Gastrocnemius medialis (tissue), 4 donors: ENCODE results near the gene ZSWIM1. TPM values are rescaled to one million over a fixed set of nuclear protein-coding genes. Genes with fewer than 3 reads are reported as not detected.
"Not testable (repeated sequence)": the region's sequence is repeated elsewhere in the genome, so short reads cannot be mapped to it uniquely, and the experiment has no call there.

ENCODE experiments used
- ATAC-seq, 2 donors: fragments of 150-250 bp; one replicate each; pipeline ENCODE4 v1.9.1; 2016
- DNase-seq, 2 donors: peaks; one replicate each; pipeline ENCODE4 v3.0.0-alpha.2; 2019
- H3K27ac ChIP-seq, 4 donors: fragments of 200-600 bp; sonication (generic); 1 replicate in 1 of 4; 2 replicates in 3 of 4; pipeline ENCODE4 v1.5.1; 2016 to 2018; ENCODE audit warnings: mild to moderate bottlenecking in 2 of 4, moderate library complexity in 1 of 4
- H3K27me3 ChIP-seq, 3 donors: fragments of 200-600 bp; sonication (generic) in 2 of 3; 1 replicate in 1 of 3; 2 replicates in 2 of 3; pipeline versions ENCODE4 v1.5.1 to v1.6.0; 2016 to 2019; ENCODE audit warnings: mild to moderate bottlenecking in 1 of 3, moderate library complexity in 1 of 3
- H3K36me3 ChIP-seq, 2 donors: fragments of 200-600 bp; sonication (generic) in 1 of 2; one replicate each; pipeline ENCODE4 v1.5.1; 2017 to 2018
- H3K4me1 ChIP-seq, 2 donors: fragments of 200-600 bp; sonication (generic) in 1 of 2; one replicate each; pipeline ENCODE4 v1.5.1; 2016 to 2017; ENCODE audit warnings: mild to moderate bottlenecking in 2 of 2
- H3K4me3 ChIP-seq, 4 donors: fragments of 200-600 bp; sonication (generic) in 3 of 4; 1 replicate in 1 of 4; 2 replicates in 3 of 4; pipeline ENCODE4 v1.5.1; 2016 to 2019; ENCODE audit warnings: mild to moderate bottlenecking in 2 of 4
- H3K9me3 ChIP-seq, 3 donors: fragments of 200-600 bp; sonication (generic) in 2 of 3; 1 replicate in 1 of 3; 2 replicates in 2 of 3; pipeline ENCODE4 v1.5.1; 2016 to 2019
- CTCF ChIP-seq, 5 experiments: fragments of 450-650 bp in 3 of 5; fragments of 200-600 bp in 2 of 5; sonication (generic) in 2 of 5; IDR thresholded peaks in 4 of 5; conservative IDR thresholded peaks in 1 of 5; 1 replicate in 4 of 5; 2 replicates in 1 of 5; pipeline ENCODE4 v1.5.1; 2016 to 2019; ENCODE audit warnings: antibody characterized with exemption in 5 of 5, mild to moderate bottlenecking in 3 of 5, moderate library complexity in 3 of 5
- POLR2A ChIP-seq, 2 donors: fragments of 450-650 bp; IDR thresholded peaks; one replicate each; pipeline ENCODE4 v1.6.1; 2017; ENCODE audit warnings: antibody characterized with exemption in 2 of 2, mild to moderate bottlenecking in 2 of 2, moderate library complexity in 2 of 2
- in situ Hi-C, 4 donors: fragments of 200-750 bp; cut with MboI; loops; one replicate each; pipeline versions ENCODE4 v1.15.0 to v1.8.0; 2017; ENCODE audit warnings: low sequenced_read_pairs in 4 of 4
- intact Hi-C: fragments of 100-400 bp; cut with DNase I; formaldehyde crosslinking; loops from one replicate; pipeline ENCODE4 v1.15.1; 2023; ENCODE audit warnings: low total_unique reads
- total RNA-seq, 4 donors: library from RNA; depleted of rRNA; stranded (reverse); fragments of >200 nt; gene quantifications; one replicate each; pipeline versions ENCODE4 v1.1.0 to v1.2.3, GENCODE V29; 2016

Gene ZSWIM1
- total RNA-seq, 4 donors from 2014 or later: 5.7 to 8.5 (median 6.9) TPM

GRCh38 chr20:45899046-45899835, 18.2 kb downstream of the ZSWIM1 start:
- TF ChIP-seq CTCF (IDR thresholded peaks at IDR 0.05 in 4 of 5, conservative IDR thresholded peaks at IDR 0.05 in 1 of 5) (no peak), POLR2A (IDR thresholded peaks at IDR 0.05) (no peak)
- DNase-seq (no peak), ATAC-seq (no peak)
- in situ Hi-C loops (no loop called here), intact Hi-C loops (no loop called here)
- Histone ChIP-seq H3K27ac (no peak overlapping the region), H3K9me3 (no peaks in the 10 kb centered on the region), H3K4me3 (no peak overlapping the region), H3K4me1 (no peaks in the 10 kb centered on the region), H3K27me3 (no peaks in the 10 kb centered on the region), H3K36me3 (peaks cover 0 to 56% of the 10 kb centered on the region in 2 donors)

GRCh38 chr20:45901332-45901731, 20.3 kb downstream of the ZSWIM1 start:
- in situ Hi-C loops, ATAC-seq, DNase-seq: not testable (repeated sequence)

GRCh38 chr20:45902199-45902701, 21.2 kb downstream of the ZSWIM1 start:
- H3K4me3 ChIP-seq: no peak overlapping the region
- H3K27ac ChIP-seq: no peak overlapping the region
- TF ChIP-seq POLR2A (IDR thresholded peaks at IDR 0.05): no peak
- TF ChIP-seq CTCF (IDR thresholded peaks at IDR 0.05 in 4 of 5, conservative IDR thresholded peaks at IDR 0.05 in 1 of 5): no peak
- H3K27me3 ChIP-seq: no peaks in the 10 kb centered on the region
- in situ Hi-C loops: no loop called here
- intact Hi-C loops: no loop called here
- DNase-seq (no peak), ATAC-seq (no peak)
- H3K9me3 ChIP-seq: no peaks in the 10 kb centered on the region
- H3K36me3 ChIP-seq: peaks cover 0 to 26% of the 10 kb centered on the region in 2 donors
- H3K4me1 ChIP-seq: no peaks in the 10 kb centered on the region

More at GRCh38 chr20:45901332-45901731, 20.3 kb downstream of the ZSWIM1 start:
- peaks cover 0 to 35% of the 10 kb centered on the region in 2 donors for H3K36me3 ChIP-seq
- H3K9me3 ChIP-seq, H3K27me3 ChIP-seq, intact Hi-C loops, H3K27ac ChIP-seq, H3K4me3 ChIP-seq, H3K4me1 ChIP-seq: not testable (repeated sequence)

GRCh38 chr20:45904583-45905504, 23.8 kb downstream of the ZSWIM1 start:
- no peak for DNase-seq
- TF ChIP-seq CTCF (IDR thresholded peaks at IDR 0.05 in 4 of 5, conservative IDR thresholded peaks at IDR 0.05 in 1 of 5): no peak
- TF ChIP-seq POLR2A (IDR thresholded peaks at IDR 0.05): no peak
- Histone ChIP-seq H3K27me3 (no peaks in the 10 kb centered on the region), H3K36me3 (peaks cover 0 to under 1% of the 10 kb centered on the region in 2 donors), H3K27ac (no peak overlapping the region), H3K4me3 (no peak overlapping the region), H3K9me3 (no peaks in the 10 kb centered on the region), H3K4me1 (no peaks in the 10 kb centered on the region)
- no peak for ATAC-seq
- intact Hi-C loops: no loop called here
- in situ Hi-C loops: no loop called here
